ENCODE data around the gene LRRC30.

LRRC30 gene

DNA sequence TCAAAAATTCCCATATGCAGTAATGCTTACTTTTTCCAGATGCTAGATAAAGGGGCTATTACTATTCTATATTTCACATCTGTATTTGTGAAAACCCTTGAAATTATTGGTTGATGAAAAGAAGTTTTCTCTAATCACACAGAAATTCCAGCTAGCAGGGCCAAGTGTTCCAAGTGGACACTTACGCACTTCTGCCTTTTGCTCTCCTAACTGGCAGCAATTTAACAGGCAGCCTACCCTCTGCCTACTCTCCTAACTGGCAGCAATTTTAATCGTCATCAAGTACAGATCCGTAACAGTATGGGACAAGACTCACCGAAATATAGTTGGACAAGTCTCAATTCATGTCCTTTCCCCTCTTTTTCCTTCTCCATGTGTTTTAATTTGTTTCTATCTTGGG lies 12.0 kb downstream of the LRRC30 start:
- no peak for DNase-seq

DNA sequence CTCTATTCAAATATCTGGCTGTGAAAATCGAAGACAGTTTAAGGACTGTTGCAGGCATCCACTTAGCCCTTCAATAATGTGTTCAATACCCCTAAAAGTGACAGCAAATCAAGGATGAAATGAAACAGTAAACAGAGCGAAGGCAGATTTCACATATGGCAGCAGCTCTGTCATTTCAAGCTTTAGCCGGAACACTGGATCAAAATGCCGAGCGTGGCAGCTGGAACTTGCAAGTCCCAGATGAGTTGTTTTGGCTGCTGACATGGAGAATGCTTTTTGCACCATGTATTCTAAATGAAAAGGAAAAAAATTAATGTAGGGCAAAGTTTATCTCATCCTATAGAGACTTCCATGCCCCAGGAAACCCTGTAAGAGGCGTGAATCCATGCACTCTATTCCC lies 18.0 kb downstream of the LRRC30 start:
- no peak for DNase-seq

DNA sequence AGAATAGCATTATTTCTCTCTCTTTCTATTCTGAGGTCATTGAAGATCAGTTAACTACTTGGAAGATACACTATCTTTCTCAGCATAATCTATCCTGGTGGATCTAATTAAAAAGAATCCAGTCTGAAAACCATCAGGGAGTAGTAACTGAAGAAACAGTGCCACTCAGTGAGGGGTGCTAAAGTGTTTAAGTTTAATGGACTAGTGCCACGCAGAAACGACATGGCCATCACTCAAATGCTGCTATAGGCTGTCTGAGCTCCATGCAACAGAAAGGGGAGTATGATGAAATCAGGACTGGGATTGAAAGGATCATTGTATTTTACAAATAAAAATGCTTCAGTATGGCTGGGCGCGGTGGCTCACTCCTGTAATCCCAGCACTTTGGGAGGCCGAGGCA lies 23.3 kb downstream of the LRRC30 start:
- no peak for DNase-seq

DNA sequence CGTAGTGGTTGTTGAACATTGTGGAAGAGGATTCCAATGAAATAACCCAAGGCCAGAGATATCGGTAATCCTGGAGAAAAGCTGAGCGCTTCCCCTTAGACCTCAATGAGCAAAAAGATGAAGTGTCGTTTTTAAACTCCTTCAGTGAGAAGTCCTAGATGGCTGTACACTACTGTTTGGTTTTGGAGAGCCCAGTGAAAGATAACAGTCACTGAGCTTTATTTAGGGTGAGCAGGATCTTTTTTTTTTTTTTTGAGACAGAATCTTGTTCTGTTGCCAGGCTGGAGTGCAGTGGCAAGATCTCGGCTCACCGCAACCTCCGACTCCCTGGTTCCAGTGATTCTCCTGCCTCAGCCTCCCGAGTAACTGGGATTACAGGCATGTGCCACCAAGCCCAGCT lies 24.2 kb downstream of the LRRC30 start:
- no peak for DNase-seq

DNA sequence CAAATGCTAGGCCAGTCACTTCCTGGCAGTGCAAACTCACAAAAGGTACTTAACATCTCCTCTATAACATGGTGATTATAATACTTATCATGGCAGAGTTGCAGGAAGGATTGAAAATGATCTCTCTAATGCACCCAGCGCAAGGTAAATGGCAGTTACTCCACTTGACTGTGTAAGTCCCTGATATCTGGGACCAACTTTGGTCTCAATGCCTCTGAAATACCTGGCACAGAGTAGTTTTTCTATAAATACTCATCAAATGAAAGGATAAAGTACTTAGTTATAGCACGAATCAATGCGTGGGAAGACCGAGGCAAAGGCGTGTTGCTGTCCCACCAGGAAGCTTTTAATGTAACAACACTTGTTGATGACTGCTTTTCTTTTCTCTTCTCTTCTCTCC lies 24.8 kb downstream of the LRRC30 start:
- no peak for DNase-seq

DNA sequence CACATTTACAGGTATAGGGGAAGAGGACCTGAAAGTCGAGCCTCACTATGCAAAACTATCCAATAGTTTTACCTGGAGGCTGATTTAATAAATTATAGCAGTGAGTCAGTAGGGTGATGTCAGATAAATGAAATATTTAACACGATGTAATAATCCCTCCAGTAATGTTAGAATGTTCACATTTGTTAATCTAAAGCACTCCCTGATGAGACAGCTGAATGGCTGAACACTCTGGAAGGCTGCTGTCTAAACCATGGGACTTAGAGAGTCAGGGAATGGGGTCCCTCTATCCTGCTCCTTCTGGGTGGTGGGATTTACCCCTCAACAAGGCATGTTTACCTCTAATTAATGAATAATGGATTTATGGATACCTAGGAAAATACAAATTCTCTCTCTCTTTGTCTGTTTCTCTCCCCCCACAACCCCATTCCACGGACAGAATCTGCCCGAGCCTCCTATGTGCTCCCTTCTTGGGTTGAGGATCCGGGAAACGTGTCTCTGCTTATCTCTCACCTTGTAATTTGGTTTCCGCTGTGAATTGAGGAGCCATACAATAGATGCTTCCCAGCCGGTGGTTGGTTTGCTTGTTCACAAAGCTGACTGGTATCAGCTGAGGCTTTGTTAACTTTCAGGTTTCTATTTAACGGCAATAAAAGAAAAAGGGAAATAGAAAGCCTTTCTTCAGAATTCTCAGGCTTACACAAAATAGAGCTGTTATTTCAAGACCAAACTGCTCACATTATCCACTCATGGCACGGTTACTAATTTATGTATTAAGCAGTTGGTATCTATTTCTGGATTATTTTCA lies 25.9 kb downstream of the LRRC30 start:
- no peak for DNase-seq

DNA sequence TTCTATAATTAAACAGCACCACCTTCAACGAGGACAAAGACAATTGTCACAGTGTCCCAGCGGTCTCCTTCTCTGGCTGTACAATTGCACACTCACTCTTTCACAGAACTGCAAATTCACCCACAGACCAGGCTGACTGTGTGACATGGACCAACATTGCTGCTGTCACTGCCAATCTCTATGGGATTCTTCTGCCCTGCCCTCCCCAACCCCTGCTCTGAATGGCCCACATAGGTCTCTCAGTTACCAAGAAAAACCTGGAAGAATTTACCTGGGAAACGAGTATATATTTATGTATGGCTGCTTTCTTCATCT lies 26.5 kb downstream of the LRRC30 start:
- no peak for DNase-seq

DNA sequence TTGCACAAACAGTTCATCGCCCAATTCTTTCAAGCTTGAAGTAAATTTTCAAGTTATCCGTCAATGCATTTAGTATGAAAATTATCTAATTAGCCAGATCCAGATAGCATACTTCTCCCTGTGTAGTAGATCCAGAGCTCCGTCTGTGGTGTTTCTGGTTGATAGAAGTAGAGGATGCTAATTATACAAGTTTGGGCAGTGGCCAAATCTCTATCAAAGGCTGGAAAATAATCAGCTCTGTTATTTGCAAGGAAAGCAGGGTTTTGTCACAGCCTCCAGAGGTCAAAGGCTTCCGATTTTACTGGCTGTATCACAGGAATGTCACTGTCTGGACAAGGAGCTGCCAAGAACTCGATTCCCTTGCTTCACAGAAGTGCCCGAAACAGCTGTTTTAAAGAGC lies 28.6 kb downstream of the LRRC30 start:
- no peak for DNase-seq

DNA sequence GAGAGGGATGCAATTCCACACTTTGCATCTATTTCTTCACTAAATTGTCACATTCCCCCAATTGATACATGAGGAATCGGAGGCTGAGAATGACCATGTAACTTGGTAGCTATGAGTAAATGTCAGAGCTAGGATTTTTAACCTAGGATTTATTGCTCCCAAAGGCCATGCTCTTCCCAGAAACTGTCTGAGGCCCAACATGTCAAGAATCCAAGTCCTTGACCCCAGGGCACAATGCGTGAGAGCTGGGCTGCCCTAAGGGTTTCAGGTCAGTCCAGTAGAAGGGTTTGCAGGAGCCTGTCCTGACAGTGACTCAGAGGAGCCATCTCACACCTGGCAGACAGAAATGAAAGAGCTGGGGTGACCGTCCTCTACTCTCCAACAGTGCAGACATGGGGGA lies 30.3 kb downstream of the LRRC30 start:
- DNase-seq: no peak

DNA sequence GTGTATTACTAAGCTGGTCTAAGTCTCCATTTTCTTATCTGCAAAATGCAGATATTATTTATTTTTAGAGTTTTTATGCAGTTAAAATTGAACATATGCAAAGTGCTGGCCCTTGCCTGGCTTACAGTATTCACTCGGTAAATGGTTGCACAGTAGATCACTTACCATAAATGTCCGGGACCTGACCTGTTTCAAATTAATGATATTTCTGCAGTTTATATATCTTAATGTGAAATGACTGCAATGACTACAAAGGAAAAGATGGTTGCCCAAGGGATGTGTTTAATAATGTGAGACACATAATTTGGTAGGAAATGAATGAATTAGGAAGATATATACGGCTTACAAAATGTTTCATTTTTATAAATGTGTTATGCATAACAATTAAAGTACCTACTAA lies 37.1 kb downstream of the LRRC30 start:
- DNase-seq: no peak

DNA sequence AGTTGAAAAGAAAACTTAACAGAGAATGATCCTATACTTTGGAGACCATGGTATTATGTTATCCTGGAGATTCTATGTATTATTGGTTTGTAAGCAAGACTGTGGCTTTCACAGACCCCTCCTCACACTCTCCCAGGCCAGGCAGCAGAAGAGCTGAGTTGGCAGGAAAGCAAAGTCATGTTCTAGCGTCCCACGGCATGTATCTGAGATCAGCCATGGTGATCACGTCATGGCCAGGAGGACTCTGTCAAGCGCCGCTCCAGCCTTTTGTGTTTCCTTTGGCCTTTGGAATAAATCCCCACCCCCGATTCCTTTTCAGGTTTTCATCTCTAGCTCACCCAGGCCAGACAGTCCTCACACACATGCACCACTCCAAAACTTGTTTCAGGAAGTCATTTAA lies 39.1 kb downstream of the LRRC30 start:
- no peak for DNase-seq

DNA sequence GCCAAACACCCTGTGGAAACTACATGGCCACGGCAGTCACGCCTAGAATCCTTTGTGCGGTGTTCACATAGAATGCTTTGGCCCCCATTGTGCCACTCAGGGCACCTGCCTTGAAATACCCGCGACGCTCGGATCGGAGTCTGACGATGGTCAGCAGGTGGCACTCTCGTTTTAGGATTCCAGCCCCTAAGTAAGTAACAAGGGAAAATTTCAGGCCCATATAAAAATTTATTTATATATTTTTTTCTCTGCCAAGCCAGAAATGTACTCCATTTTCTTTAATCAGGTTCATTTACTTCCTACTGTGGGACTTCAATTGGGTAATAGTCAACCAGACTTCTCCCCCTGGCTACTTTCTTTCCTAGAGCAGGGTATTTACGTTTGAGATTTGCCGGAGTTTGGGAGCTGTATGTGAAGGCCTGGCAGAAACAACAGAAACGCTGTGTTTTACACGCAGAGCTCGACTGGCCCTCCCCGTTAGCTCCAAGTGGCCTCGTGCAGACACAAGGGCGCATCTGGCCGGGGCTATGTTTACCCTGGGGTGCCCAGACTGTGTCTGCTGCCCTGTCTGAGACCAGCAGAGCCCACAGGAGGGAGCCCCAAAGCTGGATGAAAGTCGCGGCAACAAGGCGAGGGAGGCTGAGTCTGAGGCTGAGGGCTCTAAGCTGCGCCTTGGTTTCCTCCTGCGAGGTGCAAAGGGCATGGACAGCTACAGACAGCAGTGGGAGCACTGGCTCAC lies 41.6 kb downstream of the LRRC30 start:
- DNase-seq: no peak

DNA sequence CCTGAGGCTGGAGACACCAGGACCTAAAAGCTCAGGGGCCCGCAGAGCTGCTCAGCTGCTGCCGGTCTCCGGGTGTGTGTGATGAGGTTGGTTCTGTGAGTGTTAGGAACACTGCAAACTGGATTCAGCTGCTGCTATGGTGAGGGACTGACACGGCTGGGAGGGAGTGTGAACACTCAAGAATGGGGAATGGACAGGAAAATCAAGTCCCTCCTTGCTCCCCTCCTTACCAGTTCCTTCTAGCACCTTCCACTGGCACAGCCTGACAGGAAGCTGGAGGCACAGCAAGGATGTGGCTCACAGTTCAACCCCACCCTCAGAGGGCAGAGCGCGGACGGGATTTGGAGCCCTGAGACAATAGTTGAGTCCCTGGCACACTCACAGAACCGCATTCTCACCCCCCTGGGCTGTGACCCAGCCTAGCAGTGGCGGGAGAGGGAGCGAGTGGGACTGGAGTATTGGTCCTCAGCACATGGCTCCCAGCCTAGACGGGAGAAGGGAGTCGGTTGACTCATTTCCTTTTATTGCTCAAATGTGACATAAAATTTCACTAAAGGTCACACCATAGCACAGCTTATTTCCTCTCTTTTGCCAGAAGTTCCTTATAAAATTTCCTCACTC lies 42.5 kb downstream of the LRRC30 start:
- DNase-seq: no peak

DNA sequence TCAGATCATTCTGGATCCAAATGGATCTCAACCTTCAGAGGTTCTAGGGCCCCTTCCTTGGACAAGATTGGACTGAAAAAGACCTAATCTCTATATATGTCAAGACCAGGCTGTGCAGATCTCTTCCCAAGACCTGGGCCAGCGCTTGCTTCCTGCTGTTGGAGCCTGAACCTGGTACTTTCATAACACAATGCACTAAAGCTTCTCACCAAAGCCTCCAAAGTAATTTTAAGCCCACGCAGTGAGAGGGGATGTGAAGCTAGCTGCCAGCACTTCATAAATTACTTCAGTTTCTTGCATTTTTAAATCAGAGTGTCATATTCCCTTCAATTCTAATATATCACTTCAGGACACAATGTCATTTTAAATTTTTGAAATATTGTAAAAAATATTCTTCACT lies 50.7 kb downstream of the LRRC30 start:
- DNase-seq: no peak
